ENCODE results near the gene RGS13.

Gene RGS13, protein sequence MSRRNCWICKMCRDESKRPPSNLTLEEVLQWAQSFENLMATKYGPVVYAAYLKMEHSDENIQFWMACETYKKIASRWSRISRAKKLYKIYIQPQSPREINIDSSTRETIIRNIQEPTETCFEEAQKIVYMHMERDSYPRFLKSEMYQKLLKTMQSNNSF

GRCh38 chr1:192635939-192636338 lies at the start of gene RGS13:
TSS of gene RGS13 (plus strand) at chr1:192636147. CDS start at chr1:192644335, 8,188 bp downstream.
- DNase-seq = no peak

GRCh38 chr1:192587386-192588266 lies 48.3 kb upstream of the RGS13 start:
- no peak for DNase-seq

- no peak for DNase-seq
Observed at GRCh38 chr1:192588546-192588945, 47.4 kb upstream of the RGS13 start.

DNA sequence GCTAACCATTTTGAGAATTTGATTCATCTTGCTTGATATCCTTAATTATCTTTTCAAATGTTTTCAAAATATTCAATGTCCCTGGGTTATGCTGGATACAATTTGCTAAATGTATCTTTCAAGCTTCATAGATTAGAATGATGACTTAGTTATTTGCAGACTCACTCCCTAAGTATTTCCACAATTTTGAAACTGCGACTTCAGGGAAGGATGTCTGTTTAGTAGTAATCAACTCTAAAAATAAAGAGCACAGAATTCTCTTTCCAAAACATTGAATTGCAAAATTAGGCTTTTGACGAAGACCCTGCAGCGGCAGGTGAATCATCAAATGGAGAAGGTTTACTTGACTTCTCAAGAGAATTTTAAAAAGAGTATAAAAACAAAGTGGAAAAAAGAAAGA lies 46.1 kb upstream of the RGS13 start:
- DNase-seq = no peak

DNA sequence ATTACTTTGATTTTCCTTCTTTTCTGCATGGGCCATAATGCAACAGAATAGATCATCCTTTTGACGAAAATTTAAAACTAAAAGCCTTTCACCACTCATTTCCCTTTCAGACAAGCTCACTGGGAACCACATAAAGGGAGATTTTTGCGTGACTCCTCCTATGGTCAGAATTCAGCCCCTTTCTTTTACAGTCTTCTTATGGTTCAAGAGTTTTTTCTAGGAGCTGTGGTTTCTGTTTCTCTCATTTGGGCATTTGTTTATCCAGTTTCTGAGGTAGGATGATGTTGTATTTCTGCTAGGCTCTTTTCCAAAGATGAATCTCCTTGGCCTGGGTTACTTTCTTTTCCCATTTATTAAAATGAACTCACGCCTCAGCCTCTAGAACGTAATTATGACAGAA lies 43.4 kb upstream of the RGS13 start:
- no peak for DNase-seq

GRCh38 chr1:192592981-192593708 lies 42.8 kb upstream of the RGS13 start:
- DNase-seq = no peak

DNA sequence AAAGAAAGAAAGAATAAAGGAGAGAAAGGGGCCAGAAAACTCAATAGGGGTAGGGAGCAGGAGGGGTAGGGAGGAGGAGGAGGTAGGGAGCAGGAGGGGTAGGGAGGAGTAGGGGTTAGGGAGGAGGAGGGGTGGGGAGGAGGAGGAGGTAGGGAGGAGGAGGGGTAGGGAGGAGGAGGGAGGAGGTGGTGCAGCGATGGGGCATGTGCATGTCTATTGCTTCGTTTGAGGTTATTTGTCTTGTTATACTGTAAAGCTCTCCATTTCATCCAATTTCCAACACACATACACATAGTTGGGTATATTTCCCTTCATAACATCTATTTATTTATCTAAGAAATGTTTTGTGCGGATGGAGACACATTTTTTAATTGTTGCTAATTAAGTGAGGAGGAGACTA lies 40.6 kb upstream of the RGS13 start:
- DNase-seq = no peak

GRCh38 chr1:192598589-192598988 lies 37.4 kb upstream of the RGS13 start:
- DNase-seq = no peak

DNA sequence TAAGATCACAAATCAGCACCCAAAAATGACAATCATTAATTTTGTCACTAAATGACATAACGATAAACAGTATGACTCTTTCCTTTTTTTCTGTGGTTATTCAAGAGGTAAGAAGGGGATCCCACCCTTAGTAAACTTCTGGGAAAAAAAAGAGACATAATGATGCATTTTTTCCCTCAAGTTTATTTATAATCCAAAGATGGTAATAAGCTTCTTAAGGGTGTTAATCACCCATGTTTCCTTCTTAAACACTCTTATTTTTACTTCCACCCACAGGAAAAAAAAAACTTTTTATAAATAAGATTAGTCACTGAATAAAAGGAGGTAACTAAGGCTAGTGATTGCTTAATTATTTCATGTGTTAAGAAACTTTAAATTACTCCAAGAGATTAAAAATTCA lies 35.7 kb upstream of the RGS13 start:
- DNase-seq = no peak

- DNase-seq = no peak
Observed at GRCh38 chr1:192601143-192601542, 34.8 kb upstream of the RGS13 start.

GRCh38 chr1:192601567-192601966 lies 34.4 kb upstream of the RGS13 start:
- DNase-seq = no peak

DNA sequence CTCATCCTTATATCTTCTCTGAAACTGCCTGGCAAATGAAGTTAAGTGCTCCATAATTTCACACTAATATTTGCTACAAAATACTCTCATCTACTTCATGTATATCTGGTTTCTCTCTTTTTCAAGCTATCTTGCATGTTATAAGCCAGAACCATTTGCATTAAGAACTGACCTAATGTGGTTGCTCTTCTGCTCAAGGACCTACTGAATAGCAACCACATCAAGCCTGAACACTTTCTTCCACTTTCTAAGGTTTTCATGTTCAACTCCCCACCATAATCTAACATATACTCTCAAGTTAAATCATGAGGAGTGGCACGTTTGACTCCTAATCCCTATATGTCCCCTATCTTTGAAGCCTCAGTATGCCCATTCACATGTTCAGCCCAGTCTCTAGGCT lies 33.2 kb upstream of the RGS13 start:
- no peak for DNase-seq

GRCh38 chr1:192603218-192603787 lies 32.6 kb upstream of the RGS13 start:
- DNase-seq = no peak

- DNase-seq = peak; percentile 22
Observed at GRCh38 chr1:192604979-192605620, 30.8 kb upstream of the RGS13 start.

DNA sequence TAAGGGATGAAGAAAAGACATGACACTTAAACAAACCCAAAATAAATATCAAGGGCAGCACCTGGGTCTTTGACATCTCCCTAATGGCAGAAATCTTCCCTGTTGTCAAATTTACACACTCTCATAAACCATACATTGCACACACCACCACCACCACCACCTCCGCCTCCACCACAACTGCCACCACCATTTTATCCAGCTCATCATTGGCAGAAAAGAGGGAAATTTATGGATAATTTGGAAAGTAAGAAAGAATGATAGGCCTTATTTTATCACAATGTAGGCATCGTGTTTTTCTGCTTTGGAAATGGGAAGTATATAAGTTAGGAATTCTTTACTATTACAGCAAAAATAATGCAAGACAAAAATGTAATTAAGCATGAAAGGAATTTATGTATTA lies 27.3 kb upstream of the RGS13 start:
- DNase-seq = no peak

DNA sequence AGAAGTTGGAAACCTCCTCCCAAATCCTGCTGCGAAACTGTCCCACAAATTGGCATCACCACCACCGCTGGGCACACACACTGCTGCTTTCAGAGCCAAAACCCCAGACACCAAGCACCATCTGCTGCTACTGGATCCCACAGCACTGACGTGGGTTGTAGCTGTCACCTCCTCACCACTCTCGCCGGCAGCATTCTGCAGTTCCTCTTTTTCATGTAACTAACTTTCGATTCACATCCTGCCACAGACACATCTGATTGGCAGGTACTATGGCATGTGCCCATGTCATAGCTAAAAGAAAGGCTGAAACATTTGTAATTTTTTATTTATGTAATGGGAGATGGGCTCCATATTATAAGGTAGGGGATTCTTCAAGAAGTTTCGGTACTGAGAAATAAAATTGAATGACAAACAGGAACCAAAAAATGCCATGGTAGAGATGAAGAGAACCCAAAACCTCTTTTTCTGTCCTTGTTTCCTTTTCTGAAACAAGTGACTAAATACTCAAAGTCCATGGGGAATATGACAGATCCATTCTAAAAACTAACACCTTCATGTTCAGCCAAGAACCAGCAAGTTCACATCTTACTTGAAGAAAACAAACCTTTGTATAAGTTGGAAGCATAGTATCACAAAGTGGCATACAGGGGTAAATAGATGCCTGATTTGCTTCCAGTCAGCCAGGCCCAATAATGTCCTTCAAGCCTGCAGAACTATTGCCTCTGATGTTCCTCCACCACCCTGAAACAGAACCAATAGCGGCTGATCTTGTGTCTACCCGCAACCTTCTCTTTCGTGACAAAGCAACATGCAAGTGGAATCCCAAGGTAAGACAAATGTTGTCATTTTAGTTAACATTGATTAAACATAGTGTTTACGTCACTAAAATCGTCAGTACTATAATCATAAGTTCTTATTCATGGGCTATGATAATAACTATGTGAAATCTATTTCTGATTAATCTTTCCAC lies 26.6 kb upstream of the RGS13 start:
- DNase-seq = peak; percentile 11

GRCh38 chr1:192610112-192610889 lies 25.6 kb upstream of the RGS13 start:
- DNase-seq = no peak

GRCh38 chr1:192615055-192615454 lies 20.9 kb upstream of the RGS13 start:
- DNase-seq = no peak

DNA sequence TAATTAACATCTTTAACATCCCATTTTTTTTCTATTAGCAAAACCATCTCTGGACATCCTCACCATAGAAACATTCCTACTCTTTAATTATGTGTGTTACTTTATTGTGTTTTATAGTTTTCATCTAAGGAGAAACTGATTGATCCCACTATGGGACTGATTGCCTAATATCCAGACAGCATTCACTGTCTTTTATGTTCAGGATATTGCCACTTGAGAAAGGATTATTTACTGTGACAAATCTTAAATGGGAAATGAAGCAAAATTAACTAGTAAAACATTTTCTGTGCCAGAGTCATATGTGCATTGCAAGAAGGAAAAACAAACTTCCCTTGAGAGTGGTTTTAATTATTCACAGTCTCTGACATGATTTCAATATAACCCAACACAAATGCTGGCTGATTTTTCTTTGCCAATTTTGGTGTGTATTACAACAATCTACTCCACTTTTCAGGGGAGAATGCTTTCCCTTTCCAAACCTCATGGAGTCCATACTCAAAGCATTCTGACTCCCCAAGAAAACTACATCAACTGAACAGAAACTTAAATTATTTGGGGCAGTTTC lies 15.8 kb upstream of the RGS13 start:
- no peak for DNase-seq

GRCh38 chr1:192626366-192627179 lies 9.4 kb upstream of the RGS13 start:
- DNase-seq = peak; percentile 8
